ENCODE measurements around the gene PLEK.
A peak's percentile ranks its signal among the peaks of the same experiment; 100 is the strongest.
"Not testable (repeated sequence)": the region's sequence is repeated elsewhere in the genome, so short reads cannot be mapped to it uniquely, and the experiment has no call there.

Gene PLEK, protein sequence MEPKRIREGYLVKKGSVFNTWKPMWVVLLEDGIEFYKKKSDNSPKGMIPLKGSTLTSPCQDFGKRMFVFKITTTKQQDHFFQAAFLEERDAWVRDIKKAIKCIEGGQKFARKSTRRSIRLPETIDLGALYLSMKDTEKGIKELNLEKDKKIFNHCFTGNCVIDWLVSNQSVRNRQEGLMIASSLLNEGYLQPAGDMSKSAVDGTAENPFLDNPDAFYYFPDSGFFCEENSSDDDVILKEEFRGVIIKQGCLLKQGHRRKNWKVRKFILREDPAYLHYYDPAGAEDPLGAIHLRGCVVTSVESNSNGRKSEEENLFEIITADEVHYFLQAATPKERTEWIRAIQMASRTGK

DNA sequence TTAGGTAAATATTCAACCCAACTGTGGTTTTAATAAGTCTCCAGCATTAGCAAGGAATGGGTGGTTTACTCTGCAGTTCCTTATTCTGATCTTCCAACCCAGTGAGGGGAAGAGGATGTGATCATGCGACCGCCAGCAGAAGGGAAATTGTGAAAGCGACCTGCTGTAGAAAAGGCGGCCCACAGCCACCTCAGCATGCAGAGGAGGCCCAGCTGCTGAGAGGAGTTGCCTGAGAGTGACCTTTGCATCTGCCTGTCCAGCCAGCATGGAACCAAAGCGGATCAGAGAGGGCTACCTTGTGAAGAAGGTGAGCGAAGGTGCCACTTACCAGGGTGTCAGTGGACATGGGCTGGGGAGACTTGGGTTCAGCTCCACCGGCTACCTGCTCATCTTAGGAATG is at the start of gene PLEK:
Gene PLEK, plus strand, starts transcription at position 196 of the 400 bp plus-strand sequence. Its CDS starts 70 bp downstream, at position 266.
- no peak for DNase-seq

- no peak for DNase-seq
Observed at GRCh38 chr2:68316111-68316510, 49.0 kb upstream of the PLEK start.

- peak; percentile 70 for DNase-seq
Observed at GRCh38 chr2:68317971-68318913, 46.8 kb upstream of the PLEK start.

GRCh38 chr2:68318914-68319397 is 46.1 kb upstream of the PLEK start:
- DNase-seq = peak; percentile 51

DNA sequence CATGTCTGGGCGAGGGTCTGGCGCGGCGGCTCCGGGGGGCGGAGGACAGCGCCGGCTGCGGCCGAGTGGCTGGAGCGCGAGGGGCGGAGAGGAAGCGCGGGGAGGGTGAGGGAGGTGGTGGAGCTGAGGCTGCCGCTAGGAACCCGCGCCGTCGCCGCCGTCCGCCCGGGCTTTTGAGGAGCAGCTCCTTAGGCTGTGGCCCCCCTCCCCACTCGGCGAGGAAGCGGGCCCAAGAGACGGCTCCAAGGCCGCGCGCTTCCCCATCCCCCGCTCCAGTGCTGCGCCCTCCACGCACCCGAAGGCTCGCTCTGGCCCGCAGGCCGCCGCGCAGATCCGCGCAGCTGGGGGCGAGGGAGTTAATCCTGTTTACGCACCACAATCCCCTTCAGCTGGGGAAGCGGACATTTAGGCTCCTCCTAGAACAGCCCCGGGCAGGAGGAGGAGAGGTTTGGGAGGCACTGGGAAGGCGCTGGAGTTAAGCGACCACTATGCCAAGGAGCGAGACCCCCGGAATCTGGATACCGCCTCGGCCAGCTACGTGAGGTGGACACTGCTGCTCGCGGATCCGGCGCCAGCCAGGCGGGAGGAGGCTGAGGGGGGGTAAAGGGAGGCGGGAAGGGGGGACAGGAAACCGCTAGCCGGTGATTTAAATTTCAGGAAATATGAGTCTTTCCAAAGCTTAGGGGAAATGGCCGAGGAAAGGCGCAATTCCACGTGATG is 45.5 kb upstream of the PLEK start, which contains the start of gene CNRIP1:
Gene CNRIP1, minus strand, starts transcription at position 552 of the 720 bp plus-strand sequence. Its CDS starts 549 bp downstream, at position 3.
- DNase-seq = peak; percentile 59

DNA sequence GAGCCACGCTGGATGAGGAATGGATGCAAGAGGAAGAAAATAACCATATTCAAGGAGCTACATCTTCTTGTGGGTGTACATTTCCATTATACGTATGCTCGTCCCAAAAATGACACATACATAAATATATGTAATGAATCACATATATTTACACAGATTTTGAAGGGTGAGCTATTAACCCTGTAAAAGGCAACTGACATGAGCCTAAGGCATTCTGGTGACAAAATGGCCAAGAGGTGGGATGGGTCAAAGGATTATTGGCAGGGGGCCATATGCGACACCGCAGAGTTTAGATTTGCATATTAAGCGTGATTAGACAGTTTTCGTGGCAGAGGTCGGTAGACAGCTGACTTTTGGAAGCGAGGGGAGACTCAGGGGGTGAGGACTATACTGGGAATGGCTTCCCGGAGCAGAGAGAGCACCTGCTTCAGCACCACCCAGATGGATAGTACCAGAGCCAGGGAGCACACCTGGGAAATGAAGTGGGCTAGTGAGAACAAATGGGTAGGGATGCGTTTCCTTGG is 44.9 kb upstream of the PLEK start:
- peak; percentile 77 for DNase-seq

GRCh38 chr2:68325056-68325455 is 40.0 kb upstream of the PLEK start:
- no peak for DNase-seq

GRCh38 chr2:68328901-68329300 is 36.2 kb upstream of the PLEK start:
- DNase-seq = no peak

- DNase-seq = no peak
Observed at GRCh38 chr2:68330691-68331090, 34.4 kb upstream of the PLEK start.

DNA sequence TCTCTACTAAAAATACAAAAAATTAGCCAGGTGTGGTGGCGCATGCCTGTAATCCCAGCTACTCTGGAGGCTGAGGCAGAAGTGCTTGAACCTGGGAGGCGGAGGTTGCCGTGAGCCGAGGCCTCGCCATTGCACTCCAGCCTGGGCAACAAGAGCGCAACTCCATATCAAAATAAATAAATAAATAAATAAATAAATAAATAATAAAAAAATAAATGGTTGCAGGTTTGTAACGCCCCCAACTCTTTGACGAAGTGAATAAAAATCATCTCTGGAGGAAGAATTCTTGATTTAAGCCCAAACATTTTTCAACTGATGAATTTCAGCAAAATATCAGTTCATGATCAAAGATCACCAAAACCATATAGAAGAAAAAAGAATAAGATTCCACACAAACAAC is 32.1 kb upstream of the PLEK start:
- DNase-seq = no peak

DNA sequence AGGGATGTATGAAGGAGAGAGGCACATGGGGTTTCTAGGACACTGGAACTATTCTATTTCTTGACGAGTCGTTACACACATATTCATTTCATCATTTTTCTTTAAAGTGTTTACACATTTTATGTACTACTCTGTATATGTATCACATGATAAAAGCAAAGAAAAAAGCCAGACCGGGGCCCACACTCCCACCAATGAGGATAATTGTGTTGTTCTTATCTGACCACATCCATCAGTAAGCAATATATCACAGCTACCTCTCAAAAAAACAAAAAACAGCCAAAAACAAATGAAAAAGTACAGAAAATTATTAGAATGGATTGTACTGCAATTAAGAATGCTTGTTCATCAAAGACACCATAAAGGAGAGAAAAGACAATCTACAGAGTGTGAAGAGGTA is 31.2 kb upstream of the PLEK start:
- no peak for DNase-seq

DNA sequence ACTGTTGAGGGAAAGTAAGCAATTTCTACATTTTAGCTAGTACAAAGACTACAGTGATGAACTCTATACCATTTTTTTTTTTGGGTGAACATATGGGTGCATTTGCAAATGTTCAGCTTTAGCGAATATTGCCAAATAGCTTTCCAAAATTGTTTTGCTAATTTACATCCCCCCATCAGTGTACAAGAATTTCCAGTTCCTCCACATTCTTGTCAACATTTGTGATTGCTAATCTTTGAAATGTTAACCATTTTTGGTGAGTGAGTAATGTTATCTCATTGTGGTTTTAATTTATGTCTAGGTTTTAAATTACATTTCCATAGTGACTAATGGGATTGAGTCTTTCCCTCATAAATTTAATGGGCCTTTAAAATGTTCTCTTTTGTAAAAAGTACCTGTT is 28.9 kb upstream of the PLEK start:
- DNase-seq = no peak

DNA sequence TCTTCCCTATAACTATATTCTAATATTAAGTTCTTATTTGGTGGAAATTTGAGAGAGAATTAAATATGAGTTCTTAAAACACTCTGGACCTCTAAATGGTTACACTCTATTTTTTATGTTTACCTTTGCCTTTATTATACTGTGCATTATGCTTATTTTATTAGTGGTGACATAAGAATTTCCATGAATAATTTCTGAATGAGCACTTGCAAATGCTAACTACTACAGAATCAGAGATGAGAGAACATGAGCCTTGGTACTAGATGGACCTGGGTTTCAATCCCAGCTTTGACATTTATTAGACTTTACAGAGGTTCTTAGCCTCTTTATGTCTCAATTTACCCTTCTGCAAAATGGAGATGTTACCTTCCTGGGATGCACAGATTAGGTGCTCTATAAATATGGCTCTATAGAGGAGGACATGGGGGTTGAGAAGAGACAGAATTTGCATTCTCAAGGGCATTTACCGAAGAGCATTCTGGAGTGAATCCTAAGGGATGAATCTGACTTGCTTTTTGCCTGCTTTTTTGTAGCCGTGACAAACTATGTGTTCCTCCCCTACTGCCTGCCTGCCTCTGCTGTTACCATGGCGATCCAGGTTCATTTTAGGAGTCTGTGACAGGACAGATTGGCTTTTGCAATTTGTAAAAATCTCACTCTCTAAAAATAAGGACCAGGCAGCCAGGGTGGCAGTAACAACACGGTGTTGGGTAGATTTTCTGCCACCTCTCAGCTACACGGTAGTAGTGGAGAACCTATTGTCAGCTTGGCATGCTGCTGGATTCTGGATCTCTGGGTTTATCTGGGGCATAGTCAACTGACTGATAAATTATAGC is 24.6 kb upstream of the PLEK start:
- no peak for DNase-seq

DNA sequence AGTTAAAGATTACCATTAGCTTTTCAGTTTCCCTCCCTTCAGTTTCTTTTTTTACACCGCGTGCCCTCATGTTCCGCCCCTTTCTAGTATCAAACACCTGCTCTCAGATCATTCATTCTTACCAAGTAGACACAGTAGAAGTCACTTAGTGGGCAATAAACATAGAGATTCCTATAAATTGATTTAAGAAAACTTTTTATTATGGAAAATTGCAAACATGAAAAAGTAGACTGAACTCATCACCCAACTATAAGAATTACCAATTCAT is 24.1 kb upstream of the PLEK start:
- no peak for DNase-seq

DNA sequence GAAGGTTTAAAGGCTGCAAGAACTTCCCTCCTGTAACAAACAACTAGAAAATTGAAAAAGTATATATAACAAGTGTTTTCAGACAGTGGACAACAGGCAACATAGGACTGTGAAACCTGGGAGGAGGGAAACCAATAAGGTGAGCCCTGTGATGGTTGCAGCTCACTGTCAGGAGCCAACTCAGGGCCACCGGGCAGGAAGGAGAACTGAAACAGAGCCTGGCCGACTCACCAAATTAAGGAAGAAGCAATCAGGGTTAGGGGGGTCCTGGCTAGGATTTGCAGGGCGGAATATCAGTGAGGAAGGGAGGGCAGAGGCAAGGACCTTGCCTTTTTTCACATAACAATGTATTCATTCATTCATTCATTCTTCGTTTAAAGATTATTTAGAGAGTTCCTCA is 23.5 kb upstream of the PLEK start:
- no peak for DNase-seq

DNA sequence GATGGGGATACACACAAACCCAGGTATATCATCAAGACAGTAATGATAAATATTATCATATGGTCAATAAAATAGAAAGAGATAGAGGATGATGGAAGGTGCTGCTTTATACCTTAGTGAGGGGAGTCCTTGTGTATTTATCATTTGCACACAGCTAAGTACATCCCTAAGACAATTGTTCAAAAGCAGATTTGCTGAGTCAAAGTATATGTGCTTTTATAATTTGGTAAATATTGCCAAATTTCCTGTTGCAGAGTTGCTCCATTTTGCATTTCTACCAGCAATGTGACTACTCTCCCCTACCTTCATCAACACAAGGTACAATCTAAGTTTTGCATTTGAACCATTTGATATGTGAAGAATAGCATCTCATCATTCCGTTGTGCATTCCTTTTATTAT is 22.6 kb upstream of the PLEK start:
- DNase-seq = no peak

- DNase-seq = no peak
Observed at GRCh38 chr2:68344031-68344430, 21.1 kb upstream of the PLEK start.

GRCh38 chr2:68345129-68345875 is 19.8 kb upstream of the PLEK start:
- DNase-seq = peak; percentile 69

GRCh38 chr2:68349091-68349490 is 16.0 kb upstream of the PLEK start:
- not testable (repeated sequence) for DNase-seq

DNA sequence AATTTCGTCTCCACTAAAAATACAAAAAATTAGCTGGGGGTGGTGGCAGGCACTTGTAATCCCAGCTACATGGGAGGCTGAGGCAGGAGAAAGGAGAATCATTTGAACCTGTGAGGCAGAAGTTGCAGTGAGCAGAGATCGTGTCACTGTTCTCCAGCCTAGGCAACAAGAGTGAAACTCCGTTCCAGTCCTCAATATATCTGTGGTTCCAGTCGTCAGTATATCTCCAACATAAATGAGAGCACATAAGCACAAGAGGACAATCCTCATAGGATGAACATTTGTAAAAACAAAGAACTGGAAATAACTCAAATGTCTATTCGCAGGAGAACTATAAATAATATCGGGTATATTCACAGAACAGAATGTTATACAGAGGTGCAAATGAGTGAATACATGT is 13.1 kb upstream of the PLEK start:
- no peak for DNase-seq

GRCh38 chr2:68352651-68353391 is 12.3 kb upstream of the PLEK start:
- DNase-seq = no peak
